ENCODE data around the gene GPR3.

GRCh38 chr1:27400963-27401341 lies 8.5 kb downstream of the GPR3 start:
- TF ChIP-seq CTCF (conservative IDR thresholded peaks at IDR 0.05; ENCODE audit: low read length) (no peak), EZH2phosphoT487 (IDR thresholded peaks at IDR 0.05; ENCODE audit: borderline replicate concordance) (no peak)
